Measurements from ENCODE around the gene OR4F15.

DNA sequence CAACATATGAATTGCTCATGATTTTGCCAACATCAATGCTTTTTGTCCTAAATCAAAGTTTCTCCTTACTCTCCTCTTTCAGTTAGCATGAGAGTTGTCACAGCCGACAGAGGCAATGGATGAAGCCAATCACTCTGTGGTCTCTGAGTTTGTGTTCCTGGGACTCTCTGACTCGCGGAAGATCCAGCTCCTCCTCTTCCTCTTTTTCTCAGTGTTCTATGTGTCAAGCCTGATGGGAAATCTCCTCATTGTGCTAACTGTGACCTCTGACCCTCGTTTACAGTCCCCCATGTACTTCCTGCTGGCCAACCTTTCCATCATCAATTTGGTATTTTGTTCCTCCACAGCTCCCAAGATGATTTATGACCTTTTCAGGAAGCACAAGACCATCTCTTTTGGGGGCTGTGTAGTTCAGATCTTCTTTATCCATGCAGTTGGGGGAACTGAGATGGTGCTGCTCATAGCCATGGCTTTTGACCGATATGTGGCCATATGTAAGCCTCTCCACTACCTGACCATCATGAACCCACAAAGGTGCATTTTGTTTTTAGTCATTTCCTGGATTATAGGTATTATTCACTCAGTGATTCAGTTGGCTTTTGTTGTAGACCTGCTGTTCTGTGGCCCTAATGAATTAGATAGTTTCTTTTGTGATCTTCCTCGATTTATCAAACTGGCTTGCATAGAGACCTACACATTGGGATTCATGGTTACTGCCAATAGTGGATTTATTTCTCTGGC lies 6.2 kb upstream of the OR4F15 start:
- TF ChIP-seq JUNB (CRISPR knock-in tag; IDR thresholded peaks at IDR 0.05; ENCODE audit: borderline replicate concordance) (no peak), MTA3 (CRISPR knock-in tag; IDR thresholded peaks at IDR 0.05) (no peak), HNF4G (IDR thresholded peaks at IDR 0.05; ENCODE audit: borderline replicate concordance, low read depth, low read length) (no peak), HNF4G (CRISPR knock-in tag; IDR thresholded peaks at IDR 0.05; ENCODE audit: borderline replicate concordance, low read depth) (no peak), ZSCAN22 (CRISPR knock-in tag; IDR thresholded peaks at IDR 0.05) (no peak), ZNF225 (CRISPR knock-in tag; IDR thresholded peaks at IDR 0.05) (no peak), ZFP91 (CRISPR knock-in tag; IDR thresholded peaks at IDR 0.05; ENCODE audit: borderline replicate concordance) (no peak), GABPA (IDR thresholded peaks at IDR 0.05; ENCODE audit: low read depth, low read length) (no peak), GABPA (CRISPR knock-in tag; IDR thresholded peaks at IDR 0.05; ENCODE audit: low read depth) (no peak), POLR2A (IDR thresholded peaks at IDR 0.05; ENCODE audit: insufficient read depth in 1 of 2, low read depth in 2 of 2, low read length in 2 of 2) (no peak)
- TF ChIP-seq, protein P1, sequence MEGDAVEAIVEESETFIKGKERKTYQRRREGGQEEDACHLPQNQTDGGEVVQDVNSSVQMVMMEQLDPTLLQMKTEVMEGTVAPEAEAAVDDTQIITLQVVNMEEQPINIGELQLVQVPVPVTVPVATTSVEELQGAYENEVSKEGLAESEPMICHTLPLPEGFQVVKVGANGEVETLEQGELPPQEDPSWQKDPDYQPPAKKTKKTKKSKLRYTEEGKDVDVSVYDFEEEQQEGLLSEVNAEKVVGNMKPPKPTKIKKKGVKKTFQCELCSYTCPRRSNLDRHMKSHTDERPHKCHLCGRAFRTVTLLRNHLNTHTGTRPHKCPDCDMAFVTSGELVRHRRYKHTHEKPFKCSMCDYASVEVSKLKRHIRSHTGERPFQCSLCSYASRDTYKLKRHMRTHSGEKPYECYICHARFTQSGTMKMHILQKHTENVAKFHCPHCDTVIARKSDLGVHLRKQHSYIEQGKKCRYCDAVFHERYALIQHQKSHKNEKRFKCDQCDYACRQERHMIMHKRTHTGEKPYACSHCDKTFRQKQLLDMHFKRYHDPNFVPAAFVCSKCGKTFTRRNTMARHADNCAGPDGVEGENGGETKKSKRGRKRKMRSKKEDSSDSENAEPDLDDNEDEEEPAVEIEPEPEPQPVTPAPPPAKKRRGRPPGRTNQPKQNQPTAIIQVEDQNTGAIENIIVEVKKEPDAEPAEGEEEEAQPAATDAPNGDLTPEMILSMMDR (CRISPR knock-in tag; IDR thresholded peaks at IDR 0.05), result no peak

All from HepG2 (cell line).